NCI-H2107 treated with DMSO at 0.1 percent for 48 hours (cell line): ENCODE measurements around the gene PIK3C3.

Experiments
- DNase-seq: peaks from one replicate; lab custom pipeline; 2025; ENCODE audit not compliant: unreplicated experiment; lab: John Stamatoyannopoulos, UW

The PIK3C3 gene

GRCh38 chr18:42113529-42114191, 158.6 kb downstream of the PIK3C3 start:
- peak; percentile 59 for DNase-seq

- DNase-seq = peak; percentile 95
Measured at GRCh38 chr18:42114310-42114943, 159.4 kb downstream of the PIK3C3 start.

GRCh38 chr18:42126586-42126985, 171.6 kb downstream of the PIK3C3 start:
- no peak for DNase-seq

DNA sequence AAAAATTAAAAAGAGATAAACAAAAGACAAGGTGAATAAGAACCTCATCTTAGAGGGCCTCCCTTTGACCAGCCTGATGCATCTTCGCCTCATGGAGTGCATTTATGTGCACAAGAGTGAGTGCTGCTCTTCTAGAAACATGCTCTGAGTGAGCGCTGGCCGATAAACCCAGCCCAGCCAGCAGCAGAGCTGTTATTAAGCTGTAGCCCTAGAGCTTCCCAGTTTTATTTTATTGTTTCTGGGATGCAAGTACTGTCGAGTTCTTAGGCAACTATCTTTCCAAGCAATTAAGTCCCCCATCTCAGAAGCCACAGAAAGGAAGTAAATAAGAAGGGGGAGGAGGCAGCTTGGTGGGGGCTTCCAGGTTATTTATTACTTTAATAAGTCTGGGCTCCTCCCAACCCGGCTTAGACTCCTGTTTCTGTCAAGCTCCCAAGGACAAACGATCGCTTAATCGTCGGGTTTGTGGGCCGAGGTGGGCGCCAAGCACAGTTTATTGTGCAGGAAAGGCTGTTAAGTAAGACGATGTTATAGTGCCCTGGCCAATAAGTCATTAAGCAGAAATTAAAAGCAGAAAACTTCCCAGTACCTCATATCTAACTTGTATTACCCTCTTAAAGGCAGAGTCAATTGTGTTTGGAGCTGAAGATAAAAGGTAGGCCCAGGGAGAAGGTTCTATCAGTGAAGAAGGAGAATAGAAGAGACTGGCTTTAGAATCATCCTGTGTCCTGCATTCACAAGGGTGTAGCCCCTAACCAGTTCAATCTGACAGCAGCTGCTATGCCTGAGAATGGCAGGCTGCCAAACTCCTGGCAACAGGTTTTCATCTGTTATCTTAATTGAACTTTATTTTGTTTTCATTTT, 176.3 kb downstream of the PIK3C3 start:
- DNase-seq = no peak

DNA sequence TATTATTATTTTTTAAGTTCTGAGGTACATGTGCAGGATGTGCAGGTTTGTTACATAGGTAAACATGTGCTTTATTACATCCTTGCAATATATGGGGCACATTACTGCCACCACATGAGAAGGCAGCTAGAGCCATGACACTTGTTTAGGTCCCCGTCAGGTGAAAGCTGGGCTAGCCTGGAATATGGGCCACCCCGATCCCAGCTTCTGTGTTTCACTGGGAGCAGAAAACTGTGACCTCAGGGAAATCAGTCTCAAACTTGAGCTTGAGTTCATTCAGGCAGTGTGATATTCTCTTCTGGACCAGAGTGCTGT, 176.9 kb downstream of the PIK3C3 start:
- DNase-seq = no peak
